HG03442 (cell line): Measurements from ENCODE around the gene MTMR2.

Experiments
- ATAC-seq: cut with Tn5 transposase; IDR thresholded peaks from one replicate; pipeline ENCODE4 v1.9.1; 2021; ENCODE audit warnings: mild to moderate bottlenecking, moderate library complexity; ENCODE audit not compliant: unreplicated experiment

MTMR2 gene

DNA sequence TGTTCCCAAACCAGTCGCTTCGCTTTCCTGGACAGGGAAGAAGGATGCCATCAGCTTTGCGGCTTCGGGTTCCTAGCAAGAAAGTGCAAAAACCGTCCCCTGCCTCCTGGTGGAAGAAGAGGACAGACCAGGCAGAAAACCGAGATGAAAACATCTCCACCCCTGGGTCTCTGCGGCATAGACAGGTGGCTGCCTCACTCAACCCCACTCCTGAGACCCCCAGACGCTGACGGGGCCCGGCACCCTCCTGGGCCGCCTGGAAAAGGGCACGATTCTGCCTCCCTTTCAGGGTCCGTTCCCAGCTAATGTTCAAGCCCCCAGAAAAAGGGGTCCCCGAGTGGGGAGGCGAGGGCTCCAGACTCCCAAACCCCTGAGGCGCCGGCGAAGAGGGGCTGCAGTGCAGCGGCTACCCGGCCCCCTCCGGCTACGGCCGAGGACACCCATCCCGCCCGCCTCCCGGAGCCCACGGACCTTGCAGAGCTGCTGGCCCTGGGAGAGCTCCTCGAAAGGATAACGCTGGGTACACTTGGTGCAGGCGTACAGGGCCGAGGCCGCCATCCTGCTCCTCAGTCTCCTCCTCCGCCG, 134.9 kb downstream of the MTMR2 start:
- ATAC-seq, result no peak
